ENCODE data around the gene ZSCAN12.

ZSCAN12 gene

GRCh38 chr6:28390688-28391087 is 8.9 kb downstream of the ZSCAN12 start:
- TF ChIP-seq CTCF (IDR thresholded peaks at IDR 0.05; ENCODE audit: extremely low read depth, missing control alignments) = no peak
- no peak for DNase-seq (ENCODE audit: low spot score)

- no peak for TF ChIP-seq CTCF (IDR thresholded peaks at IDR 0.05; ENCODE audit: extremely low read depth, missing control alignments)
- no peak for DNase-seq (ENCODE audit: low spot score)
These were observed 15.4 kb downstream of the ZSCAN12 start for GRCh38 chr6:28384143-28384533.

DNA sequence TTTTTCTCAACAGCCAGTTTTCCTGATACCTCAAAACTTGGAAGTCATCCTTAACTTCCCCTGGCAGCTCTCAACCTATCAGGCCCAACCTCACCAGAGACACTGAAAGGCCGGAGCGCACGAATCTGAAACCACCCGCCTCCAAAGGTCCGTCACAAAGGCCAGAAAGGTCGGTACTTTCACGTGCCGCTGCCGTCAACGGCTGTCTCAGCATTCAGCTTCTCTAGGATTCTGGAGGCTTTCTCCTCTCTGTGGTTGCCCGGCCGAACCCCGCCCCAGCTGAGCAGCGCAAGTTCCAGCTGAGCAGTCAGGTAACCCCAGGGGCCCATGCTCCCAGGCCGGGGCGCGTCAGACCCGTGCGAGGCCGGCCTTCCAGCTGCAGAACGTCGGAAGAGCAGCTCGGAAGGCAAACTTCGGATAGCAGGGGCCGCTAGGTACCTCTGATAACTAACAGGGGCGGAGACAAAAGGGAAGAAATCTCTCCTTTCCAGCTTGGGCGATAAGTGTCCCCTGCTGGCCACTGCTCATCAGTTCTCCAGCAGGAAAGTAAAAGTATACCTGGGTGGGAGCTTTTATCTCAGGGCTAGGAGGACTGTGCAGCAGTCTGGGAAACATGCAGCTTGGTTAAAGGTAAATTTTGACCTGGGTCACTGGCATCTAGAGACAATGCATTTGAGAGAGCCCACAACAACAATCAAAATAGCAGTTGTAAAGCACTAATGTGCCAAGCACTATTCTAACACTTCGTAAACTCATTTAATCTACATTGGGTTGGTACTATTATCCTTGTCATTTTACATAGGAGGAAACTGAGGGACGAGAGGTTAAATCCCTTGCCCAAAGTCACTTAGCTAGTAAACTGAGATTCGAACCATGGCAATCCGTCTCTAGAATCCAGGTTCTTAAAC is 16.1 kb downstream of the ZSCAN12 start:
- peak; percentile 5 for TF ChIP-seq CTCF (IDR thresholded peaks at IDR 0.05; ENCODE audit: extremely low read depth, missing control alignments)

GRCh38 chr6:28380381-28380780 is 19.2 kb downstream of the ZSCAN12 start:
- DNase-seq (ENCODE audit: low spot score) = no peak
- no peak for TF ChIP-seq CTCF (IDR thresholded peaks at IDR 0.05; ENCODE audit: extremely low read depth, missing control alignments)

More for the DNA sequence above, 16.1 kb downstream of the ZSCAN12 start:
- peak; percentile 75 for DNase-seq (ENCODE audit: low spot score)

- no peak for TF ChIP-seq CTCF (IDR thresholded peaks at IDR 0.05; ENCODE audit: extremely low read depth, missing control alignments)
- DNase-seq (ENCODE audit: low spot score) = no peak
These were observed 20.9 kb downstream of the ZSCAN12 start for GRCh38 chr6:28378644-28379043.

GRCh38 chr6:28377879-28378278 is 21.7 kb downstream of the ZSCAN12 start:
- DNase-seq (ENCODE audit: low spot score) = no peak
- TF ChIP-seq CTCF (IDR thresholded peaks at IDR 0.05; ENCODE audit: extremely low read depth, missing control alignments) = no peak

DNA sequence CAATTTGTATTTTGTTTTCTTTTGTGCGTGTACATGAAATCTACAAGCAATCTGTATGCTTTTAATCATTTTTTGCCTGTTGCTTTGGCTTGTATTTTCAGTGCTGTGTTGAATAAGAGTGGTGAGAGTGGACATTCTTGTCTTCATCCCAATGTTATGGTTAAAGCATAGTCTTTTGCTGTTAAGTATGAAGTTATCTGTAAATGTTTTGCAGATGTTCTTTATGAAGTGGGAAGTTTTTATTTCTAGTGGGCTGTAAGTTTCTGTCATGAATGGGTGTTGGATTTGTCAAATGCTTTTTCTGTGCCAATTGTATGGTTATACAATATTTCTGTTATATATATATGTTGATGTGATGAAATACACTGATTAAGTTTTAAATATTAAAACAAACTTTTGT is 25.6 kb downstream of the ZSCAN12 start:
- no peak for TF ChIP-seq CTCF (IDR thresholded peaks at IDR 0.05; ENCODE audit: extremely low read depth, missing control alignments)
- no peak for DNase-seq (ENCODE audit: low spot score)
